Right hindlimb (tissue), 1 donor: ENCODE results near the gene LYST.

Experiments
- DNase-seq: peaks from one replicate; pipeline ENCODE4 v3.0.0-alpha.2; 2018

Gene LYST

DNA sequence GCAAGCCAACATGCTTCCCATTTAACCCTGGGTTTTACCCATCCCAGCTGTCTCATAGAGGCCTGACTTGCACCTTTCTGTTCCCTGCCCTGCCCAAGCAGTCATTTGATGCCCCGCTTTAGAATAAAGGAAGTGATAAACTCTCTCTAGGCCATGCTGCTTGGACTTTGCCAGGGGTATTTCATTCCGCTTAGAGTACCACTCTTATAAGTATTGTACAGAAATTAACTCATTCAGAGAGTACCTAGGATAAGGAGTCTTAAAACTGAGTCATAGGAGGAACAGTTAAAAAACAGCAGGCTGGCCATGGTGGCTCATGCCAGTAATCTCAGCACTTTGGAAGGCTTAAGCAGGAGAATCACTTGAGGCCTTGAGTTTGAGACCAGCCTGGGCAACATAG, 21.0 kb upstream of the LYST start:
- no peak for DNase-seq

DNA sequence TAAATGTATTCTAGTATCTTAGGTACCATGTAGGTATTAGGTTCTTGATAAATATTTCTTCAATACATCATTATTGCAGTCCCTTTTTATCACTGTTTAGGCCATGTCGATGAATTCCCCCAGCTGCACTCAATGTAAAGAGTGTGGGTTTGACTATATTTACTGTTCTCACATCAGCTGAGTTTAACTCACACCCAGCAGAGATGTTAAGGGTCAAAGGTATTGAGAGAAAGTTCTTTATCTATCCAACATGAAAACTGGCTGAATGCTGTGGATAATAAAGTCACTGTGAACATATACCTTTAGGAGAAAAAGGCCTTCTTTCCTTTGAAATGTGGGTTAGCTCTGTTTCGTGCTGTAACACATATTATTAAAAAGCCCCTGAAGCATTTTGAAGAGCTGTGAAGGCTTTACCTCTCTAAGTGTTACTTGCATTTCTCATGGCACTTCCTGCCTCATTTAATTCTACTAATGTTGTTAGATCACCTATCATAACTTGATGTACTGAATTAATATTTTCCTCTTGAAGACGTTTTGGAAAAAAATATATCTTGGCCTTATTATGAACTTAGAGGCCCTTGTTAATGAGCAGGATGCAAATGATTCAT, 19.1 kb upstream of the LYST start:
- DNase-seq, result no peak

DNA sequence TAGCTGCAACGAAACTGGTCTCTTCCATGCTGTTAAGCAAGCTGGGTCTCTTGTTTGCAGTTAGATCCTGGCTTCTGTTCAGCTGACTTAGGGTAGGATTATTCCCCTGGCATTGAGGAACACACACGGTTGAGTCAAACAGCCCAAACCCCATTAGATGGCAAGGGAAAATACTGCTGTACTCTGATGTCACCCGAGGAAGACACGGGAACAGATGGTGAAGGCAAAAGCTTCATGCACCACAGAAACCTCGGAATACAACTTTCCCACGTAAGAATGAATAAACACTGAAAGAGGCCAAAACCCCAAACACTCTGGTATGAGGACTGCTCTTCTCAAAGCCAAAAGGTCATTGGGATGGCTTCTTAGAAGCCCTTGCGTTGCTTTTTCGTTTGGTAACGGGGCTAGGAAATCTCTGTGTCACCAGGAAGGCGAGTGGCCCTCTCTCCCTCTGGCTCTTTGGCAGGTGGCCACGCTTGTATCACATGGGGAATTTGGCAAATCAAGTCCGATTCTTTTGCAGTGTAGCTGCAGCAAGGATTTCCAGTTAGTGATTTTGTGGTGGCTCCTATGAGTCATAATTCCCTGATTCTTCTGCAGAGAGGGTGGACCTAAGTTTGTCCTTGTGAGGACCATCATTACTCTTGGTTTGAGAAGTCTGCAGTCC, 16.7 kb upstream of the LYST start:
- DNase-seq, result peak; percentile 73

DNA sequence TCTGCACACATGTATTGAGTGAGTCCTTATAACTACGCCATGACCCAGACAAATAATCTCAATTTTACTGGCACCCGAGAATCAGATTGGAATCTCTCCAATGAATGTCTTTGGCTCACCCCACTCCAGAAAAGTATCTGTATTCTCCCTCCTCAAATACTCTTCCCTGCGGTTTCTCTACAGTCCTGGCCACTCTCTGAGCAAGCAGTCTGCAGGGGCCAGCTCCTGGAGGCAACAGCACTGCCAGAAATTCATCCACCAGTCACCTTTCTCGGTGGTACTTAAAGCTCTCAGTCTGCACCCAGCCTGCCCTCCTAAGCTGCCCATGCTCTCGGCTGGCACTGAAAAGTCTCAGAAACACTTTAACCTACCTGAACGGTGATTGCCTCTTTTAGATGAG, 16.1 kb upstream of the LYST start:
- DNase-seq, result no peak

DNA sequence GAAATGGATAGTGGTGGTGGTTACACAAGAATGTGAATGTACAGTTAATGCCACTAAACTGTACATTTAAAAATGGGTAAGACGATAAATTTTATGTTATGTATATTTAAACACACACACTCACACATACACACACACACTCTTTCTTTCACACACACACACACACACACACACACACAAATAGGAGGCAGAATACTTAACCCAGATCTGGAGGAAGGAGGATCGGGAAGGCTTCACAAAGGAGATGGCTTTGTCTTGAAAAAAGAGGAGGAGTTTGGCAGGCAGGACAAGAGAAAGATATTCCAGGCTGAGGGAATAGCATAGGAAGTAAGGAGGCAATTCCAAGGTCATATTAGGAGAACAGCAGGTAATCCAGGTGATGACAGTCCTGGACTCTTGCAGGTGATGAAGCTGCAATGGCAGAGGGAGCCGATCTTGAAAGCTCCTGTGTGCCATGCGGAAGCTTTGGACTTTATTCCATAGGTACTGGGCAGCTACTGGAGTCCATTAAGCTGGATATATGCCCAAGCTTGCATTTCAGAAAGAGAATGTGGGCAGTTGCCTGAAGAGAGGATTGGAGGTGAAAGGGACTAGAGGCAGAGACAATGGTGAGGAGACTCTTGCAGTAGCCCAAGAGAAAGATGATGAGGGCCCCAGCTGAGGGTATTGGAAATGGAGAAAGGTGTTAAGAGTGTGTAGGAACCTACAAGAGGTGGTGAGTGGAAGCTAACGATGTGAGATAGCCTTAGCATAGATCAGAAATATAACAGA, 15.4 kb upstream of the LYST start:
- DNase-seq, result no peak

DNA sequence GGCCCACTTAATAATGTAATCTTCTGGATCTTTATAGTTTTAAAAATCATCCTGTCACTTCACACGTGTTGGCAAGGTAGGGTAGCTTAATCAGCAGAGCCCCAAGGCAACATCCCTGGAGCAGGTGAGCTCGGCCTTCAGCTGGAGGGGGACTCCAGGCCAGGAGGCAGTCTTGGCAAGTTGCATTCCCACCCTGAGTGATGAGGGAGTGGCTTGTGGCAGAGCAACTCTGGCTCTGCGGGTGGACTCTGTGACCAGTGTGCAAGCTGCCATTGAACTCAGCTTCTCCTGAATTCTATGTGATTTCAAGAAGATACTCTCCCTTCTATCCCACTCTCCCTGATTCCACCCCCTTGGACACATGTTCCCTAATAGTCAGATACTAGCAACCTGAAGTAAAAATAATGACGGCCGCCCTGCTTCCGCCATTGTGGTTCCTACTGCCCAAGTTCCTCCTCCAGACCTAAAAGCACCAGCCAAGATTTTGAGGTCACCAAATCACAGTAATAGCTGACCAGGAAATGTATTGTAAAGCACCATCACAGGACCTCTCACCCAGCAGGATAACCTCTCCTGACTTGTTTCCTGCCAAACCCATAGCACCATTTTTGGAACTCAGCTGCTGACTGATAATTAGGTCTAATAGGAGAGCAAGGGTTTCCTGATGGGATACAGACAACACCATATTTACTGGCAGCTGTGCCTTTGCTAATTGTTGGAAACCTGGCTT, 11.5 kb upstream of the LYST start:
- DNase-seq, result no peak

DNA sequence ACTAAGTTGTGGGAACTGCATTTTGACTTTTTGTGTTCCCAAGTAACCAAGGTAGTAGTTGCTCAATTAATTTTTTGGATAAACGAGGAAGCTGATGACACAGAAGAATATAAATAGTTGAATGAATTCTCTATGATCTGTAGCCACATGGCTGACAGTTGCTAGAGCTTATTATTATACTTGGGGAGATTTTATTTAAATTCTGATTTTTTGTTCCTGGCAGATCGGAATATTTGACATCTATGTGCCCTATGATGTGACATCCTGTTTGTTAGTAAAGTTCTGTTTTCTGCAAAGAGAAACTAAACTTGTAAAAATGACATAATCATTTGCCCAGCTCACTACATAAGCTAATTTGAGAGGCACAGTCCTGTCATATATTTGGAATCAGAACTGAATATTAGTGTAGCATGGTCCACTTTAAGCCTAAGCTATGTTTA, 9.7 kb upstream of the LYST start:
- no peak for DNase-seq

DNA sequence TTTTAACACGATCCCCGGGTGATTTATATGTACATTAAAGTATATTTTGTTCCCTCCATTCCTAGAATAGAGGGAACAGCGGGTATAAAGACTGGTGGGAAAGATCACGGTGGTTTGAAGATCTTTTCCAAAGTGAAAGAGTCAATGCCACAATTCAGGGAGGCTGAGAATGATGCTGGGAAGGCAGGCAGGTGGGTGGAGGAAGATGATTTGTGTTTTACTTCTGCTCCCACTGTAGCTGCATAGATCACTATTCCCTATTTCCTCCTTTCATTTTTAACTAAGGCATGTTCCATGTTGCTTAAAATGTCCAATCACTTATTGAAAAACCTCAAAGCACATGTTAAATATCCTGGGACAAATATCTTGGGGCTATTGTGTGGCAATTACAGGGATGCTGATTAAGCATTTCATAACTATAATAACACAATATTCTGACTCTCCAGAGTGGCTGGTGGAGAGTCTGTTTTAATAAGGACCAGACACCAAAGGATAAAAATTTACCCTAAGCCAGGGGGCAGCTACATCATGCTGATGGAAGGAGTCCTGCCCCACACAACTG, 8.4 kb upstream of the LYST start:
- DNase-seq, result no peak

DNA sequence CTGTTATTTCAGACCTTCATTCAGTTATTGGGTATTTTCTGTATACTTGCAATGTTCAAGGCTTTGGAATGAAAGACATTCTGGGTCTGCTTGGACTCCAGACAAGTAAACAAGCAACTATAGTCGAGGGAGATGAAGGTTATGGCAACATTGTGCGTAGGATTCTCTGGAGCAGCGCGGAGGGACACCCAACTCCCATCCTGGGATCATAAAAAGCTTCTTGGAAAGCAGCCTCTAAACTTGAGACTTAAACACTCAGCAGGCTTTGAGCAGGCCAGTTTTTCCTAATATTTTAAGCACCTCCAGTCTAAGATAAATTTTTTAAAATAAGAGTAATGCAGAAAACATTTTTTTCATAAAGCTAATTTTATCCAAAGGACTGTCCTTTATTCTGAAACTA, 7.6 kb upstream of the LYST start:
- DNase-seq, result no peak

DNA sequence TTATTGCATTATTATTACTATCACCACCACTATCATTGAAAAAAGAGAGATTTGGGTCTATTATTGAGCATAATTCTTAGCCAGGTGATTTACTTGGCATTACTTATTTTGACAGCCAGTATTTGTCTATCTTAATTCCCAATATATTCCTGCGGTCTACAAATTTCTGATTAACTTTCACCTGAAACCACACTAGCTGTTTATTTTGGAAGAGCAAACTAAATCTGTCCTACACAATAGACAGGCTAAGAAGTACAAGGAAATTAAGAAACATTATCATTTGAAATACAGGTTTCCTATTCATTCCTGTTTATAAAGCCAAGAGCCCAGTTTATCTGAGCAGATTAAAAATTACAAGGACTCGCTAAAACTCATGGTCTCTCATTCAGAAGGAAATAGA, 6.9 kb upstream of the LYST start:
- DNase-seq, result no peak

DNA sequence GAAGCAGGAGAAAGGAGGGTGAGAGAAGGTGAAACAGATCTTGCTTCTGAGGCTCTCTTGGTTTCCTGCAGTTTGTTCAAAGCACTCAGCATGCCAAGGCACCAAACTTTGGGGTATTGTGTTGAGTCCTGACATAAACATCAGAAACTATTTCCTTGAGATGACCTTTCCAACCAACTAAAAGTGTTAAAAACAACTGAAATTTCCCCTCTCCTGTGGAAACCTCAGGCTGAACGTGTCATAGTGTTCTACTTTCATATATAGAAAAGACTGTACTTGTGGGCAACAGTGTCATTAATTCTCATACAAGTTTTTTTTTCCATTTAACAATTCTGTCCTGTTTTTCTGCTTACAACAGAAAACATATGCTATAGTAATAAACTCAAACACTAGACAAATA, 6.3 kb upstream of the LYST start:
- no peak for DNase-seq

DNA sequence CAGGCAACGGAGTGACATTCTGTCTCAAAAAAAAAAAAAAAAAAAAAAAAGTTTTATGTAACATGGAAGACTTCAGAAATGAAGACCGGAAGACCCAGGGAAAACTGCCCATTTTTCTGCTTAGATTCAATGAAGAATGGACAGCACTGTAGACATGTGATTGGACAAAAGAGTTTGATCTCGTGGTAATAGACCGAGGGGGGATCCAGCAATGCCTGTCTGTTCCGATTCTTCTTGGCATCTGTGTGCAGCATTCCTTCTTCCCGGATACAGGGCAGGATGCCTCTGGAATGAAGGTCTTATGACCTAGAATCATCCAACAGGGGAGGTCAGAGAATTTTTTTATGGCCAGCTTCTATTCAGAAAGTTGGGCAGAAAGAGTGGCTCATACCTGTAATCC, 5.6 kb upstream of the LYST start:
- no peak for DNase-seq

DNA sequence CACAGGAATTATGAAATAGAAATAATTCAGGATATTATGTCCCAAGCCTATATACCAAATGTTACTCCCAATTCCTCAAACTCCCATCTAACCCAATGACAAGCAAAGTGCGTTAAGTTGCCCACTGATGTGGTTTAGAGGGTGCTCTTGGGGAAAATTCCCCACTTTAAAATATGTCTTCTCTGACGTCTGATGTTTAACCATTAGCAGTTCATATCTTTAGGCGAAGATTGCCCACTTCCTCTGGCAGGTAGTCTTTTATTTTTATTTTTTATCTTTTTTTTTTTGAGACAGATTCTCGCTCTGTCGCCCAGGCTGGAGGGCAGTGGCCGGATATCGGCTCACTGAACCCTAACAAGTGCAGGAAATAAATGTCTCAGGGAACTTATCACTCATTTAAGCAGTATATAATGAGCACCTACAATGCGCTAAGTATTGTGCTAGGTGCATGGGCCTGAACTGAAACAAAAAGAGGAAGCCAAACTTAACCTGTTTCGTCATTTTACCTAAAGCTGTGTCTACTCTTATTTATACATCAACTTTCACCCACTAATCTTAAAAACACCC, 1.3 kb upstream of the LYST start:
- DNase-seq, result no peak

DNA sequence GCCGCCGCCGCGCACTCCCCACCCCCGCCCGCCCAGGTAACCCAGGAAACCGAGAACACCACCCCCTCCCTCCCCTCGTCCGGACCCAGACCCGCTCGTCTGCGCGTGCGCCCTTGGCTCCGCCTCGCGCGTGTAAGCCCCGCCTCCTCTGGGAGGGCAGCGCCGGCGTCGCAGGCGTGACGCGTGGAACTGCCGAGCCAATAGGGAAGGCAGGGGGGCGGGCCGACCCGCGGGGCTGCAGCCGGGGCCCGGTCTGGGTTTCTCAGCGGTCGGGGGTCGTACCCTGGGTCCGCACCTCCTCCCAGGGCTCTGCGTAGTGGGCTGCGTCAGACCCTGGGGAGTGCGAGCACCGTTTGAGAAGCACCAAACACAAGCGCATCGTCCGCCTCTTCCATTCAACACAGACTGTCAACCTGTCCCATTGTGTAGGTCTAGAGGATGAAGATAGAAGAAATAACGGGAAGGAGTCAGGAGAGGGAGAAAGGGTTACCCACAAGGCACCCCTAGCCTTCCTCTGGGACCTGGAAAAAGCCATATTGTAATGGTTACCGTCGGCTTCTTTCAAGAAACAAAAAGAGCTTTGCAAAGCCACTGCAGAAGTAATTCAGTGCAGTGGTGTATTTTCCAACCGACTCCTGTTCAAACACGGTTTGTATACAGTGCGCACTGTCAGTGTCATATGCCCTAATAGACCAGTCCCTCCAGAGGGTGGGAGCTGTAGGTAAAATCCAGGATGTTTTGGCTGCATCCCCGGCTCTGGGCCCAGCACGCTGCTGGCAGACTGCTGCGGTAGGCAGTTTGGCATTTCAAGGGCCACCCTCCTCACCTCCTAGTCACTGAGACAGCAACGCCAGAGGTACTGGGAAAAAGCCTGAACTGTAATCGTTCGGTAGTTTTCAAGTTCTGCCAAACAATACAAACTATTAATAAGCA, 473 bp upstream of the LYST start:
- peak; percentile 98 for DNase-seq

DNA sequence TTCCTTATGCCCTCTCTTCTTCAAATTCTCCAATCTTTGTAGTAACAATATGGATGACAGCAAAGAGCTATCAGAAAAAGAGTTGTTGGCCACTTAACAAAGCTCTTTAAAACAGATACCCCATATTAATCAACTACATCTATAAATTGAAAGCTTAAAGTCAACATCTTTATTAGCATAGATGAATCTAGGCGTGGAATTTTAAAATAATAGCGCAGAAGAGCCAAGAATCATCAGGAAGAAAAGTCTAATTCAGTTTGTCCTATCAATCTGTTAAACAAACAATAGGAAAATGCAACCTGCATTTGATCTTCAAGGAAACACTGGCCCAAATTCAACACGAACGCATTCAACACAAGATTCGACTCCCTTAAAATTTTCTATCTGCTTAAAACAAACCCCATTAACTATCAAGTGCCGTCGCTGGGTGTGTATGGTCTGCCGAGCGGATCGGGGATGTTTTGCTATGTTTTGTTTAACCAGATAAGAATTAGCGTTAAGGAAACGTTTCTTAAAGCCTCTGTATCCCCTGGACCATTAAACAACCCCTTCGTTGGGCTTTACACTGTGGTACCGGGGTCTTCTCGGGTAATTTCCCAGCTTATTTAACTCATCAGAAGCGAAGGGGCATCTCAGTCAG, 1.0 kb downstream of the LYST start:
- DNase-seq, result no peak

DNA sequence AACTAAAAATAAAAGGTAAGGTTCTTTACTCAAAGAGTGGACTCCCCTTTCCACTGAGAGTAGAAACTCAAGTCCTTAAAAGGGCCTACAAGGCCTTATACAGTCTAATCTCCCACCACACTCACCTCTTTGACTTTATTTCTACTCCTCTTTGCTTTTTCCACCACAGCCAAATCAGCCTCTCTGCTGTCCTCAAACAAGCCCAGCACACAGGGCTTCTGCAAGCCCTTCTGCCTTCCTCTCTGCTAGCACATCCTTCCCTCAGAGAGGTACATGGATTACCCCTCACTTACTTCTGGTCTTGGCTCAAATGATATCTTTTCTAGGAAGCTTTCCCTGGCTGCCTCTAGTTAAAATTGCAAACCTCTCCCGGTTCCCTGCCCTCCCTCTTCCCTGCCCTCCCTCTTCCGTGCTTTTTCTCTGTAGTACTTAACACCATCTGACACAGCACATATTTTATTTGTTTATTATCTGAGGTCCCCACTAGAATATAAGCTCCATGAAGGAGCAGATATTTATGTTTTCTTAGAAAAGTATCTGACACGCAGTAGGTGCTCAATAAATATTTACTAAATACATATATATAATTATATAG, 1.7 kb downstream of the LYST start:
- no peak for DNase-seq

DNA sequence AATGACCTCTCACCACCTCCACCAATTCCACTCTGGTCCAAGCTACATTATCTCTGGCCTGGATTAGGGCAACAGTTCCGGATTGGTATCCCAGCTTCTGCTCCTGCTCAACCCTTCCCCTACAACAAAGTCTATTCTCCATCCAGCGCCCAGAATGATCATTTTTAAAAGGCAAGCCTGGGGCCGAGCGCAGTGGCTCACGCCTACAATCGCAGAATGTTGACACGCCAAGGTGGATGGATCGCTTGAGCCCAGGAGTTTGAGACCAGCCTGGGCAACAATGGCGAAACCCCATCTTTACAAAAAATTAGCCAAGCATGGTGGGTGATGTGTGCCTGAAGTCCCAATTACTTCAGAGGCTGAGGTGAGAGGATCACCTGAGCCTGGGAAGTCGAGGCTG, 2.2 kb downstream of the LYST start:
- no peak for DNase-seq

DNA sequence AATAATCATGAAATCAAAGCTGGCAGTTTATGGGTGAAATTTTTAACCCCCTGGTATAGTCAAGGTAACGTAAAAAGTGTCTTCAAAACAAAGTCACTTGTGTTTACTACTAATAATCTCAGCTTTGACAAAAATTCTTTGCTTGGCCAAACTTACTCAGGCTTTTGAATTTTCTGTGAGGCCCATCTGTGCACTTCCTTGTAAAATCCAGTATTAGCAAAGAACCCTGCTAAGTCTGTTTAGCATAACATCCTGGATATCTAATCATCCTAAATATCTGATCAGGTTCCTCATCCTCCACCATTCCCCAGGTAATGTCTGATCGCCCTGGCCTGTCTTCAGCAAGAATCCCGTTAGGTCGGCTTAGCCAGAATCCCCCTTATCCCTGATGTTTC, 3.0 kb downstream of the LYST start:
- no peak for DNase-seq

DNA sequence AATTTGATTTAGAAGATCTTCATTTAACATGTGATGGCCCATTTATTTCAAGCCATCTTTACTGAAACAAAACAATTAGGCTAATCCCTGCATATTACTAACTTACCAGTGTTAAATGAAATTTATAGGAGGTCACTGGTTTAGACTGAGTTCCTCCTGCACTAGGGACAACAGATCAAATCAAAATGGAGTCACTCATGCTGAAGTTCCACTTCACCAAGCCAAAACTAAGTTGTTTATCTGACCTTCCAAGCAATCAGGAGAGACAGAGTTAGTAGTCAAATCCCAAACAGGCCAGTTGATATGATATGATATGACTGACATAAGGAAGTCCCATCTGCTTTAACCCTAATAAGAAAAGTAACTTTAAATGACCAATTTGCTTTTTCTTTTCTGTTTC, 4.8 kb downstream of the LYST start:
- no peak for DNase-seq

DNA sequence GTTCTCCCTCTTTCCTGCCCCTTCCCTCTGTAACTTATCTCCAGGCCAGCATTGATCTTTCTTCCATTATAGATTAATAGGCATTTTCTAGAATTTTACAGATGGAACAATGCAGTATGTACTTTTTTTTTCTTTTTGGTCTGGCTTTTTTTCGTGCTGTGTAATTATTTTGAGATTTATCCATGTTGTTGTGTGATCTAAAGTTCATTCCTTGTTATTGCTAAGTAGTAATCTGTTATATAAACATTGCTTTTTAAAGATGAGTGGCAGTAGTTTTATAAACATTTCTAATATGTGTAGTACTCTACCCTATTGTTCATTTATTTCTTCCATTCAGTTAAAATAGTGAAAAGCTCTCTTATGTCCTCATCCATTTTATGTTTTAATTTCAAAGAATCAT, 5.9 kb downstream of the LYST start:
- no peak for DNase-seq

DNA sequence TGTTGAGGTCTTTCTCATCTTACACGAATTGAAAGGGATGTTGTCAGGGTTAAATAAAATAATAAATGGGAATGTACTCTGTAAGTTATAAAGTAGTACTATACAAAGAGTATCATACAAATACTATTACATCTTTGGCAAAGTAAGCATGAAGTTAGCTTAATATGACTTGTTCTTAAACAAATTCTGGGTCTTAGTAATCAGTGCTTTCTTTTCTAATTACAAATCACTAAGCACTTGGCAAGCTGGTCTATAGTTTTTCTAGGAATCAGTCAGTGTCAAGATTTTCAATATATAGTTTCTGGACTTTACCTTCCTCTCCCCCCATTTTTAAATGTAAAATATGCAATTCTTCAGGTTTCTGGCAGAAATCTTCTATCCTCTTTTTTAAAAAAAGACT, 6.9 kb downstream of the LYST start:
- DNase-seq, result no peak
